ENCODE data around the gene FIBCD1.

Gene FIBCD1

DNA sequence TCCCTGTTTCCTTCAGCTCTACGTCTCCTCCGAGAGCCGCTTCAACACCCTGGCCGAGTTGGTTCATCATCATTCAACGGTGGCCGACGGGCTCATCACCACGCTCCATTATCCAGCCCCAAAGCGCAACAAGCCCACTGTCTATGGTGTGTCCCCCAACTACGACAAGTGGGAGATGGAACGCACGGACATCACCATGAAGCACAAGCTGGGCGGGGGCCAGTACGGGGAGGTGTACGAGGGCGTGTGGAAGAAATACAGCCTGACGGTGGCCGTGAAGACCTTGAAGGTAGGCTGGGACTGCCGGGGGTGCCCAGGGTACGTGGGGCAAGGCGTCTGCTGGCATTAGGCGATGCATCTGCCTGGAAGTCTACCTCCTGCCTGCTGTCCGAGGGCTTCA, 76.3 kb downstream of the FIBCD1 start:
- no peak for DNase-seq

DNA sequence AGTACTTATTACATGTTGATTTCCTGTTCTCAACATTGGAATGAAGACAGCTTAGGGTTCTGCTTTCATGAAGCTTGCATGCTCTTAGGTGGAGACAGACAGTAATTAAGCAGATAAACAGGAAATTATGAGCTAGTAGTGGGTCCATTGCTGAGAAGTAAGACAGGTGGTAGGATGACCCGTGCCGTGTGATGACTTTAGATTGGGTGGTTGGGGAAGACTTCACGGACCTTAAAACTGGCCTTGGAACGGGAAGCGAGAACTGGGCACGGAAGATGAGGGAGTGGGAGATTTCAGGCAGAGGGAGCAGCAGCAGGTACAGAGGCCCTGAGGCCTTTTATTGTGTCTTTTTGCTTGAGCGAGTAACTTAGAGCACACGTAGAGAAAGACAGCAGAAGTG, 76.8 kb downstream of the FIBCD1 start:
- no peak for DNase-seq

DNA sequence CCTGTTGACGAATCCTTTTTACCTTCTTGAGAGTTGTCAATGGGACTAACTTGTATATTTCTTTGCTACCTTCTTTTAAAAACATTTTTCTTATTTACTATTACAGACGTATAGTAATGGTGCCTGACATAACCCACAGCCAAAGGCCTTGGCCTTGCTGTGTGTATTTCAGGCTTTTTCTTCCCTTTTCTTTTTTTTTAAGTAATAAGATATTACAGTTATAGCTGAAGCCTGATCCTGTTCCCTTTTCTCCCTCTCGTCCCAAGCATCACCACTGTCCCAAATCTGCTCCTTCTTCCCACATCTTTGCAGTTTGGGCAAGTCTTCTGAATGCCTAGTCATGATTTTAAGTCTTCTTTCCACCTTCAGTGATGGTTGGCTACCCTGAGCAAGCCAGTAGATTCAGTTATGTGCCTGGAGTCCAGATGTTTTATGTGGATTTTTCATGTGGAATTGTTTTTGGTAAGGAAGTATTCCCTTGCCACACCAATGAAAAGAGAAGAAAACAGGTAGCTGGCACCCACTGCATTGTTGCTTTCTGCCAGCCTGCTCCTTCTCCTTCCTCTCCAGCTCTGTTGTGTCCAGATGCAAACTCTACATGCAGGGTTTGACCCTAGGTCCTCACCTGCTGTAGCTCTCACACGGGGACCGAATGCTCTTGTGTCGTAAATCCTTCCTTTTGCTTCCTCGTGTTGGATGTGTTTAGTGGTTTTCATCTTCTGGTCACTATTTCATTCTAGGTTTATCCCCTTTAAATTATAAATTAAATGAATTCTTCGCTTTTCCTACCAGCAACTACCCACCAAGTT, 77.5 kb downstream of the FIBCD1 start:
- no peak for DNase-seq

DNA sequence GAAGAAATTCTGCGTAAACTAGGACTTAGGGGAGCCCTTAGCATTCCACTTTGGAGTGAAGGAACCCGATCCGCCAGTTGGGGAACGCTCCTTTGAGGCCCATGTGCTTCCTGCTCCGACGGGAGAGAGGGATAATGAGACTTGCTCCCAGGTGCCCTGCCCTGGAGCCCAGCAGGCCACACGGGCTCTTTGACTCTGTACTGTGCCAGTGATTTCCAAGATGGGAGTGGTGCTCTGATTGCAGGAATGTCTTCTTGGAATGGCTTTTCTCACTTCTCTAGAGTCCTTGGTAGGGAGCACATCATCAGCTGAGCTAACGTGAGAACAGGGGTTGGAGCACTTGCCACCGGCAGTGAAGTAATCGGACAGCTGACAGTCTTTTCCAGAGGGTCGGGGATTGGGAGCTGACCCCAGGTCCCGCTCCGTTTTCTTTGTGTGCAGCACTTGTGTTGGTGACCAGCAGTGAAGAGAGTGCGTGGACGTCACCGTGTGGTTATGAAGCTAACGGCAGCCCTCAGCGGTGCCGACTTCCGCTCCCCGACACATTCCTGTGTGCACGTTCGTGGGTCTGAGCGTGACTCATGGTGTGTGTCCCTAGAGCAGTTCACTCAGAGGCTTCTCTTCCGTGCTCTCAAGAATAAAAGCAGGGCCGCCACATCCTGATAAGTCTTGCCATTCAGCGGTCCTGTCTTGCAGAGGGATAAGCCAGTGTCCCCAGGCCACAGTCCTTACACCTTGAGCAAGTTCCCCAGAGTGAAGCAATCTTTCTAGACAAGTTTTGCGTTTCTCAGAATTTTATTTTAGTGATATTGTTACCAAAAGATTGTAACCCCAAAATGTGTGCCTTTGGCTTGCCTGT, 78.4 kb downstream of the FIBCD1 start:
- DNase-seq, result peak in 10 of 58 donors; percentile 21 to 58 (median 35)

DNA sequence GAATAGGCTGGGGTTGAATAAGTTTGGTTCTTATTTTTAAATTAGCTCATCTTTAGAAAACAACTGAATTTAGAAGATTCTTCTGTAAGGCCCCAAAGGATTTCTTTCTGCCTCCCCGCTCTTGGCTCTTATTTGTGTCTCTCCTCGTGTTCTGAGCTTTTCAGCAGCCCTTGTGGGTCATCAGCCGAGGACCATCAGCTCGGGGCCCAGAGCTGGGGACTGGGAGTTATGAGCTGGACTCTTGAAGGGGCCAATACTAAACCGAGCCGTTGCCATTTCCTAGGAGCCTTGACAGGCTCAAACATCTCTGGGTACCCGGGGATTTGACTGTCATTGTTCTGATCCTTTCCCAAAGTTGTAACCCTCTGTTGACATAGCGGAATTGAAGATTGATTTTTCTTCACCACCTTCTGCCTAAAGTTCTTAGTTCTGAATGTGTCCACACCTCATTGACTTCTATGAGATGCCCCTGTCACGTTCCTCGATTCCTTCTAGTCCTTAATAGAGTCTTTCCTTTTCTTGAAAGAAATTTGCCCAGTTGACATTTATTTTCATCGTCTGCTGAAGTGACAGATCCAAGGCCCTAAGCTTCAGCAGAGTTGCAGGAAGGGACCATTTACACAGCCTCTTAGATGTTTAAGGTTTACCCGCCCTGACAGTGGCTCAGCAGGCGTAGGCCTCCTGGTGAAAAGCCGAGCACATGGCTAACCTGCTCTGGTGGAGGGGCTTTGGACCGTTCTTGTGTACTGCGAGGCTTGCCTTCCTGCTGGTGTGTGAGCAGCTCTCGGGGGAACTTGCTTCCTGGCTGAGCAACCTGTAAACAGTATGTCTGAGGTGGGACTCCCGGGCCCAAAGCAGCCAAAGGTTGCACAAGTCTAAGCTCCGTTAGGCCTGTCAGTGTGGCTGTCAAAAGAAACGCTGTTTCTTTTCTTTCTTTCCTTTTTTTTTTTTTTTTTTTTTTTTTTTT, 80.0 kb downstream of the FIBCD1 start:
- no peak for DNase-seq

DNA sequence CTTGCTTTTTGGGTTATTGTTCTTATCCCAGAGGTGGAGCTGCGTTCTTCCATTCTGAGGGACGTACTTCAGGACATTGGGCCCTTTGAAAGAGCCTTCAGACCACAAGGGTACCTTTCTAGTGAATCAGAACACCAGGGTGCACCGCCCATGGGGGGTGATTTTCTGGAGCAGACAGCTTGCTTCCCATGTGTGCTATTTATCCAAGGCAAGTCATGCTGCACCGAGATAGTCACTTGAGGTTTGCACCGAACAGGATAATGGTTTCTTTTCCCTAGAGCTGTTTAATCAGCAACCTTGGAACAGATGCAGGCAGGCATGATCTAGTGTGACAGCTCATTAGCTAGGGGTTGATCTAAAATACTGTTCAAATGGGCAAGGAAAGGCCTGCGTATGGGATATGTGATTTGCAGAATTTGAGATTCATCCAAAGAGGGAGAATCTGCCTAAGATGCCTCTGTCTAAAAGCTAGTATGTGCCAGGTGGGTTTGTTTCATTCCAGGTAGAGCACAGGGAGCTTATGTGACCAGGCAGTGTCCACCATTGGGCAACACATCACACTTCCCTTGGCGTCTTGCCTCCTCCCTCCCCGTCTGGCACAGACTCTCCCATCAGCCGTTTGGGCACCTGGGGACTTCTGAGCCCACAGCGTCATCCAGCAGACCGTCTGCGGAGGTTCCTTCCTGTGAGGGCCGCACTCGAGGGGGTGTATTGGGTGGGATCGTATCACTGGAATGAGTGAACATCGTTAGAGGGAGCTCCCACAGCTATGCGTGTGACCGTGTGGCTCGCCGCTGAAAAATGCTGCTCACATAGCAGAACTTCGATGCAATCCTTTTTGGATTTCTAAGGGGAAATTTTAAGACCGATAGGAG, 80.9 kb downstream of the FIBCD1 start:
- peak in 2 of 58 donors; percentile 28 to 40 for DNase-seq

DNA sequence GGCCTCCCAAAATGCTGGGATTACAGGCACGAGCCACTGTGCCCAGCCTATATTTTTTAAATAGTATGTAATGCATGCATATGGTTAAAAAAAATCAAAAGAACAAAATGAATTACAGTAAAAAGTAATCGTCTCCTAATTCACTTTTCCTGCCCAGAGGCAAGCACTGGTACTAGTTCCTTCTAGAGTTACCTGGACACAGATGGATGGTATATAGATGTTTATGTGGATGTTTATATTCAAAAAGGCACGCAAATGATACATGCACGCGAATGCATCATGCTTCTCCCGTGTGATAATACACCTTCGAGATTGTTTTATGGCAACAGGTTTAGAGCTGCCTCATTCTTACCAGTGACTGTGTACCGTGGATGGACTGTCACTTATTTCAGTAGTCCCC, 82.6 kb downstream of the FIBCD1 start:
- DNase-seq, result no peak

DNA sequence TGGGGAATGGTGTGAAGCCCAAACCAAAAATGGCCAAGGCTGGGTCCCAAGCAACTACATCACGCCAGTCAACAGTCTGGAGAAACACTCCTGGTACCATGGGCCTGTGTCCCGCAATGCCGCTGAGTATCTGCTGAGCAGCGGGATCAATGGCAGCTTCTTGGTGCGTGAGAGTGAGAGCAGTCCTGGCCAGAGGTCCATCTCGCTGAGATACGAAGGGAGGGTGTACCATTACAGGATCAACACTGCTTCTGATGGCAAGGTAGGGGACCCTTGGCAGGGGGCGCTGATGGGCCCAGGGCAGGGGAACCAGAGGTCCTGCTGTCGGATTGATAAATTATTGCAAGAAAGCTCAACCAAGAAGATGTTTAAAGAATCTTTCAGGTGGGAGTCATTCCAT, 84.2 kb downstream of the FIBCD1 start:
- DNase-seq, result no peak

DNA sequence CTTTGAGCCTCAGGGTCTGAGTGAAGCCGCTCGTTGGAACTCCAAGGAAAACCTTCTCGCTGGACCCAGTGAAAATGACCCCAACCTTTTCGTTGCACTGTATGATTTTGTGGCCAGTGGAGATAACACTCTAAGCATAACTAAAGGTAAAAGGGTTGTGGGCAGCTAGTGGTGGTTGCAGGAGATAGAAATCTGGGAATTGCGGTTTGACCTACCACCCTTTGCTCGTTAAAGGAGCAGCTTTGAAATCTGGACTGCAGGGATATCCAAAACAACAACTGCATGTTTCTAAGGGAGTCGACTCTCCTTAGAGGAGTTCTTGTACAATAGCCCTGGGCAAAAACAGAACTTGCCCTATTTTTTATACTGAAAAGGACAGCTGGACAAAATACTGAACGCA, 85.0 kb downstream of the FIBCD1 start:
- DNase-seq, result no peak

DNA sequence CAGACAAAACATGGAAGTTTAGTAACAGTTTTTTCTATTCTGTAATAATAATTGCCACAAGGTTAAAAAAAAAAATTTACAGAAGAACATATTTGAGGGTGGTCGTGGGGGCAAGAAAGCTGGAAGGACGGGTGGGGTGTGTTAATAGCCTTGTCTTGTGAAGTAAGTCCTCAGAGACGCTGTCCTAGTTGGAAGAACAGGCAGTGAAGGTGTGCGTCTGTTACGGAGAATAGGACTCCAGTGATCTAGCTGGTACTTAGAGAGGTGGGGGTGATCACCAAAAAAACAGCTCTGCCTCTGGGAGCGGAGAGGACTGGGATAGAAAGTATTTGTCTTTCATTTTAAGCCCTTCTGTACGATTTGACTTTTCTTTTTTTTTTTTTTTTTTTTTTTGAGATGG, 86.2 kb downstream of the FIBCD1 start:
- no peak for DNase-seq
